Epithelial cell of prostate (primary cell): ENCODE measurements around the gene TP53BP1.
A peak's percentile ranks its signal among the peaks of the same experiment; 100 is the strongest.

ENCODE experiments used
- DNase-seq: peaks from one replicate; pipeline ENCODE4 v3.0.0-alpha.2; 2011; ENCODE audit warnings: low read depth, low spot score
- H3K27ac ChIP-seq: fragments of 450-650 bp; 2 replicates; pipeline ENCODE4 v1.5.1; 2017; ENCODE audit warnings: mild to moderate bottlenecking

The TP53BP1 gene

GRCh38 chr15:43521419-43521818, 28.5 kb upstream of the TP53BP1 start:
- H3K27ac ChIP-seq, result no peak overlapping the region
- no peak for DNase-seq

GRCh38 chr15:43520138-43520537, 27.2 kb upstream of the TP53BP1 start:
- DNase-seq, result no peak
- H3K27ac ChIP-seq, result no peak overlapping the region

- H3K27ac ChIP-seq, result no peak overlapping the region
- DNase-seq, result no peak
Observed at GRCh38 chr15:43519196-43519595, 26.2 kb upstream of the TP53BP1 start.

GRCh38 chr15:43518197-43518761, 25.3 kb upstream of the TP53BP1 start:
- no peak for DNase-seq
- H3K27ac ChIP-seq, result no peak overlapping the region

- H3K27ac ChIP-seq, result no peak within 1 kb of the TSS
- DNase-seq, result no peak
Observed at GRCh38 chr15:43517354-43518196, 24.6 kb upstream of the TP53BP1 start, which contains the start of gene MAP1A. MAP1A (plus strand) TSS chr15:43517608; CDS start chr15:43521474, 3,866 bp downstream.

- DNase-seq, result no peak
- no peak overlapping the region for H3K27ac ChIP-seq
Observed at GRCh38 chr15:43516801-43517353, 23.9 kb upstream of the TP53BP1 start.

GRCh38 chr15:43516185-43516584, 23.2 kb upstream of the TP53BP1 start:
- no peak for DNase-seq
- H3K27ac ChIP-seq, result no peak overlapping the region

- no peak overlapping the region for H3K27ac ChIP-seq
- no peak for DNase-seq
Observed at GRCh38 chr15:43515741-43516140, 22.8 kb upstream of the TP53BP1 start.

- no peak overlapping the region for H3K27ac ChIP-seq
- DNase-seq, result no peak
Observed at GRCh38 chr15:43514241-43515057, 21.5 kb upstream of the TP53BP1 start.

GRCh38 chr15:43513550-43513949, 20.6 kb upstream of the TP53BP1 start:
- DNase-seq, result no peak
- H3K27ac ChIP-seq, result no peak overlapping the region

- no peak for DNase-seq
- no peak overlapping the region for H3K27ac ChIP-seq
Observed at GRCh38 chr15:43511012-43511885, 18.3 kb upstream of the TP53BP1 start.

GRCh38 chr15:43510200-43511011, 17.4 kb upstream of the TP53BP1 start:
- peak; percentile 61 for DNase-seq
- H3K27ac ChIP-seq, result peak overlapping the region; percentile 52

GRCh38 chr15:43509660-43510199, 16.8 kb upstream of the TP53BP1 start:
- DNase-seq, result no peak

GRCh38 chr15:43508991-43509659, 16.2 kb upstream of the TP53BP1 start:
- peak overlapping the region; percentile 52 for H3K27ac ChIP-seq
- DNase-seq, result no peak

More at GRCh38 chr15:43509660-43510199, 16.8 kb upstream of the TP53BP1 start:
- H3K27ac ChIP-seq, result peak overlapping the region; percentile 52

GRCh38 chr15:43508421-43508820, 15.5 kb upstream of the TP53BP1 start:
- DNase-seq, result no peak
- H3K27ac ChIP-seq, result no peak overlapping the region

- H3K27ac ChIP-seq, result no peak overlapping the region
- DNase-seq, result no peak
Observed at GRCh38 chr15:43505738-43506137, 12.8 kb upstream of the TP53BP1 start.

GRCh38 chr15:43499635-43500034, 6.7 kb upstream of the TP53BP1 start:
- DNase-seq, result no peak
- no peak overlapping the region for H3K27ac ChIP-seq

GRCh38 chr15:43498990-43499389, 6.0 kb upstream of the TP53BP1 start:
- DNase-seq, result no peak
- H3K27ac ChIP-seq, result no peak overlapping the region
